Caco-2 (cell line): ENCODE results near the gene GGTLC2. TPM values are rescaled to one million over a fixed set of nuclear protein-coding genes. Genes with fewer than 3 reads are reported as not detected.
A peak's percentile ranks its signal among the peaks of the same experiment; 100 is the strongest.
"Not testable (repeated sequence)": the region's sequence is repeated elsewhere in the genome, so short reads cannot be mapped to it uniquely, and the experiment has no call there.

ENCODE experiments used
- BruUV-seq: library from RNA; stranded (reverse); fragments of 400-500 nt; replicated peaks from 2 replicates; lab custom pipeline; 2021; lab: Mats Ljungman, UMichigan
- CTCF ChIA-PET: fragments of 300-600 bp; sonication (Branson Sonifier 250); formaldehyde crosslinking; loops from one replicate; lab custom pipeline; 2022; ENCODE audit warnings: antibody characterized with exemption; lab: Charles Lee
- POLR2A ChIA-PET: fragments of 300-600 bp; sonication (Branson Sonifier 250); formaldehyde crosslinking; loops from one replicate; lab custom pipeline; 2022; ENCODE audit warnings: antibody characterized with exemption; lab: Charles Lee
- DNase-seq, 2 experiments: peaks; one replicate each; pipeline versions ENCODE4 v3.0.0 to v3.0.0-alpha.2; 2020 to 2022
- H3K27me3 ChIP-seq: replicated peaks from 2 replicates; pipeline ENCODE4 v1.6.0; 2011; ENCODE audit warnings: low read length; ENCODE audit not compliant: control insufficient read depth, insufficient read depth
- H3K36me3 ChIP-seq: 2 replicates; pipeline ENCODE4 v1.5.1; 2011; ENCODE audit warnings: low read length; ENCODE audit not compliant: control insufficient read depth, insufficient read depth
- H3K4me1 ChIP-seq: fragments of 250-450 bp; sonication (Bioruptor Pico); 2 replicates; pipeline ENCODE4 v1.5.1; 2020; ENCODE audit warnings: mild to moderate bottlenecking
- H3K4me3 ChIP-seq: 2 replicates; pipeline ENCODE4 v1.5.1; 2011; ENCODE audit warnings: low read depth, mild to moderate bottlenecking, control low read depth, low read length
- H3K9me3 ChIP-seq: fragments of 250-450 bp; sonication (Bioruptor Pico); 2 replicates; pipeline ENCODE4 v1.5.1; 2020; ENCODE audit warnings: mild to moderate bottlenecking, moderate library complexity
- H3K27ac Mint-ChIP-seq: one replicate; pipeline ENCODE4 v1.8.0; 2022; ENCODE audit warnings: mixed read lengths; ENCODE audit not compliant: unreplicated experiment
- H3K27me3 Mint-ChIP-seq: one replicate; pipeline ENCODE4 v1.8.0; 2022; ENCODE audit warnings: mixed read lengths; ENCODE audit not compliant: insufficient read depth, unreplicated experiment
- H3K36me3 Mint-ChIP-seq: one replicate; pipeline ENCODE4 v1.8.0; 2022; ENCODE audit warnings: mild to moderate bottlenecking, mixed read lengths; ENCODE audit not compliant: insufficient read depth, unreplicated experiment
- H3K4me1 Mint-ChIP-seq: one replicate; pipeline ENCODE4 v1.8.0; 2022; ENCODE audit warnings: low read depth, mixed read lengths; ENCODE audit not compliant: unreplicated experiment
- H3K4me3 Mint-ChIP-seq: one replicate; pipeline ENCODE4 v1.8.0; 2022; ENCODE audit warnings: mild to moderate bottlenecking, moderate library complexity, mixed read lengths; ENCODE audit not compliant: unreplicated experiment
- H3K9me3 Mint-ChIP-seq: one replicate; pipeline ENCODE4 v1.8.0; 2022; ENCODE audit warnings: mixed read lengths; ENCODE audit not compliant: unreplicated experiment
- CTCF ChIP-seq, 2 experiments: fragments of 200-600 bp in 1 of 2; IDR thresholded peaks; 1 replicate in 1 of 2; 2 replicates in 1 of 2; pipeline versions ENCODE4 v1.5.1 to v1.8.0; 2011 to 2022; ENCODE audit warnings: antibody characterized with exemption in 1 of 2, control low read depth in 1 of 2, inconsistent platforms in 1 of 2, low read depth in 1 of 2, low read length in 1 of 2, mild to moderate bottlenecking in 1 of 2, moderate library complexity in 1 of 2; ENCODE audit not compliant: insufficient read depth in 1 of 2, severe bottlenecking in 1 of 2, unreplicated experiment in 1 of 2
- intact Hi-C: fragments of 100-400 bp; cut with micrococcal nuclease; formaldehyde crosslinking; loops from one replicate; pipeline ENCODE4 v1.10.0; 2022; ENCODE audit not compliant: unreplicated experiment
- total RNA-seq: library from RNA; stranded (reverse); gene quantifications from 2 replicates; pipeline ENCODE4 v1.2.3, GENCODE V29; 2022

GGTLC2 gene
- total RNA-seq, 1 experiment from 2014 or later: 0.34 TPM

- H3K9me3 Mint-ChIP-seq: no peaks in the 10 kb centered on the region
- no peak for TF ChIP-seq CTCF (IDR thresholded peaks at IDR 0.05; ENCODE audit: insufficient read depth in 1 of 2, low read depth in 1 of 2, low read length in 1 of 2, severe bottlenecking in 1 of 2, unreplicated experiment in 1 of 2)
- no peak overlapping the region for H3K4me3 Mint-ChIP-seq
- peaks cover 41% of the 10 kb centered on the region for H3K4me1 ChIP-seq
- H3K9me3 ChIP-seq: no peaks in the 10 kb centered on the region
- no peaks in the 10 kb centered on the region for H3K36me3 ChIP-seq
- DNase-seq: peak in 1 of 2 experiments; percentile 18
- POLR2A ChIA-PET: no interaction called here
- no peak overlapping the region for H3K27ac Mint-ChIP-seq
- CTCF ChIA-PET: interaction anchor here (0.6 to 3.6 kb wide), 4 partner anchors 10 to 262 kb away, joined by 3 to 27 read pairs (median 4); no protein-coding TSS in a partner anchor
- no peak overlapping the region for H3K4me3 ChIP-seq
- H3K27me3 Mint-ChIP-seq: no peaks in the 10 kb centered on the region
- peaks cover 33% of the 10 kb centered on the region for H3K4me1 Mint-ChIP-seq
- intact Hi-C loops: no loop called here
- H3K27me3 ChIP-seq: no peaks in the 10 kb centered on the region
- no TSS peak for BruUV-seq
- no peaks in the 10 kb centered on the region for H3K36me3 Mint-ChIP-seq
These were observed 39.4 kb downstream of the GGTLC2 start for GRCh38 chr22:22683668-22684361.

- Histone ChIP-seq H3K9me3 (no peaks in the 10 kb centered on the region), H3K4me1 (peaks cover 41% of the 10 kb centered on the region), H3K27me3 (no peaks in the 10 kb centered on the region), H3K4me3 (no peak overlapping the region), H3K36me3 (no peaks in the 10 kb centered on the region)
- Mint-ChIP-seq H3K4me1 (peaks cover 33% of the 10 kb centered on the region), H3K36me3 (no peaks in the 10 kb centered on the region), H3K9me3 (no peaks in the 10 kb centered on the region), H3K27ac (no peak overlapping the region), H3K4me3 (no peak overlapping the region), H3K27me3 (no peaks in the 10 kb centered on the region)
- peak in 1 of 2 experiments; percentile 55 for DNase-seq
- POLR2A ChIA-PET: interaction anchor here (0.5 kb wide), 1 partner anchor 18 kb away, joined by 5 read pairs; no protein-coding TSS in a partner anchor
- intact Hi-C loops: no loop called here
- TF ChIP-seq CTCF (IDR thresholded peaks at IDR 0.05; ENCODE audit: insufficient read depth in 1 of 2, low read depth in 1 of 2, low read length in 1 of 2, severe bottlenecking in 1 of 2, unreplicated experiment in 1 of 2): peak in 1 of 2 experiments; percentile 52
- CTCF ChIA-PET: interaction anchor here (1.3 to 3.6 kb wide), 3 partner anchors 17 to 221 kb away, joined by 4 to 27 read pairs (median 5); no protein-coding TSS in a partner anchor
- BruUV-seq: no TSS peak
These were observed 40.5 kb downstream of the GGTLC2 start for GRCh38 chr22:22684580-22685561.

GRCh38 chr22:22685586-22685985 is 41.2 kb downstream of the GGTLC2 start:
- TF ChIP-seq CTCF (IDR thresholded peaks at IDR 0.05; ENCODE audit: insufficient read depth in 1 of 2, low read depth in 1 of 2, low read length in 1 of 2, severe bottlenecking in 1 of 2, unreplicated experiment in 1 of 2): no peak
- Mint-ChIP-seq H3K36me3 (no peaks in the 10 kb centered on the region), H3K27ac (no peak overlapping the region), H3K4me1 (peaks cover 30% of the 10 kb centered on the region), H3K27me3 (no peaks in the 10 kb centered on the region), H3K9me3 (no peaks in the 10 kb centered on the region), H3K4me3 (no peak overlapping the region)
- intact Hi-C loops: no loop called here
- ChIA-PET POLR2A (interaction anchor here (0.5 kb wide), 1 partner anchor 19 kb away, joined by 5 read pairs; no protein-coding TSS in a partner anchor), CTCF (interaction anchor here (1.3 to 3.6 kb wide), 3 partner anchors 18 to 221 kb away, joined by 4 to 27 read pairs (median 5); no protein-coding TSS in a partner anchor)
- H3K4me1 ChIP-seq: peaks cover 35% of the 10 kb centered on the region
- no peak for DNase-seq
- no peaks in the 10 kb centered on the region for H3K36me3 ChIP-seq
- BruUV-seq: no TSS peak
- H3K27me3 ChIP-seq: no peaks in the 10 kb centered on the region
- H3K4me3 ChIP-seq: no peak overlapping the region
- H3K9me3 ChIP-seq: no peaks in the 10 kb centered on the region

- H3K9me3 ChIP-seq, H3K9me3 Mint-ChIP-seq, H3K4me3 ChIP-seq, H3K4me3 Mint-ChIP-seq, BruUV-seq, POLR2A ChIA-PET, H3K27ac Mint-ChIP-seq, H3K36me3 Mint-ChIP-seq, H3K27me3 Mint-ChIP-seq, H3K27me3 ChIP-seq, DNase-seq, H3K36me3 ChIP-seq: not testable (repeated sequence)
- intact Hi-C loops: loop anchor here (1.0 kb wide), 2 partner anchors 20 to 92 kb away; no protein-coding TSS in a partner anchor
- H3K4me1 Mint-ChIP-seq: peaks cover 25% of the 10 kb centered on the region
- peaks cover 27% of the 10 kb centered on the region for H3K4me1 ChIP-seq
- CTCF ChIA-PET: interaction anchor here (0.6 to 3.6 kb wide), 3 partner anchors 18 to 20 kb away, joined by 3 to 27 read pairs (median 5); no protein-coding TSS in a partner anchor
These were observed 42.0 kb downstream of the GGTLC2 start for GRCh38 chr22:22686202-22687115.
